GM21526 (cell line): ENCODE measurements around the gene COL19A1.
"Not testable (repeated sequence)": the region's sequence is repeated elsewhere in the genome, so short reads cannot be mapped to it uniquely, and the experiment has no call there.

Source experiments
- ATAC-seq: cut with Tn5 transposase; IDR thresholded peaks from one replicate; pipeline ENCODE4 v1.9.1; 2021; ENCODE audit warnings: moderate library complexity; ENCODE audit not compliant: unreplicated experiment, low FRiP score

The COL19A1 gene

GRCh38 chr6:69865126-69865525 is 1.2 kb upstream of the COL19A1 start:
- ATAC-seq = no peak

GRCh38 chr6:69866770-69867638 is 648 bp downstream of the COL19A1 start:
- ATAC-seq = peak; percentile 74

GRCh38 chr6:69867639-69867976 is 1.3 kb downstream of the COL19A1 start:
- no peak for ATAC-seq

GRCh38 chr6:69868252-69868804 is 2.0 kb downstream of the COL19A1 start:
- ATAC-seq = no peak

- ATAC-seq = no peak
These were observed 2.6 kb downstream of the COL19A1 start for GRCh38 chr6:69868961-69869360.

- no peak for ATAC-seq
These were observed 4.8 kb downstream of the COL19A1 start for GRCh38 chr6:69871107-69871506.

GRCh38 chr6:69873291-69873690 is 6.9 kb downstream of the COL19A1 start:
- ATAC-seq = no peak

GRCh38 chr6:69875715-69876114 is 9.4 kb downstream of the COL19A1 start:
- no peak for ATAC-seq

- no peak for ATAC-seq
These were observed 12.4 kb downstream of the COL19A1 start for GRCh38 chr6:69878795-69879194.

GRCh38 chr6:69880601-69881000 is 14.2 kb downstream of the COL19A1 start:
- ATAC-seq = peak; percentile 38

- peak; percentile 83 for ATAC-seq
These were observed 15.2 kb downstream of the COL19A1 start for GRCh38 chr6:69881322-69882151.

GRCh38 chr6:69883551-69883950 is 17.2 kb downstream of the COL19A1 start:
- no peak for ATAC-seq

- ATAC-seq = no peak
These were observed 17.9 kb downstream of the COL19A1 start for GRCh38 chr6:69884231-69884630.

GRCh38 chr6:69887026-69887425 is 20.7 kb downstream of the COL19A1 start:
- ATAC-seq = no peak

GRCh38 chr6:69887714-69888345 is 21.5 kb downstream of the COL19A1 start:
- ATAC-seq = no peak

- no peak for ATAC-seq
These were observed 22.3 kb downstream of the COL19A1 start for GRCh38 chr6:69888482-69889233.

GRCh38 chr6:69889234-69889974 is 23.0 kb downstream of the COL19A1 start:
- not testable (repeated sequence) for ATAC-seq

GRCh38 chr6:69892561-69892960 is 26.2 kb downstream of the COL19A1 start:
- ATAC-seq = not testable (repeated sequence)

- not testable (repeated sequence) for ATAC-seq
These were observed 26.9 kb downstream of the COL19A1 start for GRCh38 chr6:69893266-69893665.
